Hematopoietic multipotent progenitor cell treated with erythropoietin and hydrocortisone succinate and interleukin-3 and kit ligand, for 8 days (in vitro differentiated cells): ENCODE results near the gene MICALL1.

Experiments used
- DNase-seq: peaks from one replicate; pipeline ENCODE4 v3.0.0-alpha.2; 2015

Gene MICALL1

DNA sequence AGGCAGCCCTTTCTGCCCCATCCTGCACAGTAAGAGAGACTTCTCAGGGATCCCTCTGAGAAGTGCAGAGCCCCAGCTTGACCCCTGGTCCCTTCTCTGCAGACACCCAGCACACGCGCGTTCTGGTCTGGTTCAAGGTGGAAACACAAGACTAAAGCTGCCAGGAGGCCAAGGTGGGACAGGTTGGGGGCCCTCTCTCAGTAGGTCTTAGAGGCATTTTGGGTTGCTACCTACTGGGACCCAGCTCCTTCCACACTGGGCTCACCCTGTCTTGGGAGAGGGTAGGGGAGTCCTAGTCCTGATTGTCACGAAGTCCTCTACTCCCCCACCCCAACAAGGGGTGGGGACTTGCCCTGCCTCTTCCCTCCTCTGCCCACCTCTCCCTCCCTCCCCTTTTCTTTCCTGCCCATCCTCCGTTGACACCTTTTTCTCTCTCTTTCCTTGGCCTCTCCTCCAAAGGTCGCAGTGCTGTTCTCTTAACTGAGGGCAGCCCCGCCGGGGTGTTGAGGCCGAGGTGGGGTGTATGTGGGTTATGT is 79.0 kb downstream of the MICALL1 start:
- DNase-seq = no peak

DNA sequence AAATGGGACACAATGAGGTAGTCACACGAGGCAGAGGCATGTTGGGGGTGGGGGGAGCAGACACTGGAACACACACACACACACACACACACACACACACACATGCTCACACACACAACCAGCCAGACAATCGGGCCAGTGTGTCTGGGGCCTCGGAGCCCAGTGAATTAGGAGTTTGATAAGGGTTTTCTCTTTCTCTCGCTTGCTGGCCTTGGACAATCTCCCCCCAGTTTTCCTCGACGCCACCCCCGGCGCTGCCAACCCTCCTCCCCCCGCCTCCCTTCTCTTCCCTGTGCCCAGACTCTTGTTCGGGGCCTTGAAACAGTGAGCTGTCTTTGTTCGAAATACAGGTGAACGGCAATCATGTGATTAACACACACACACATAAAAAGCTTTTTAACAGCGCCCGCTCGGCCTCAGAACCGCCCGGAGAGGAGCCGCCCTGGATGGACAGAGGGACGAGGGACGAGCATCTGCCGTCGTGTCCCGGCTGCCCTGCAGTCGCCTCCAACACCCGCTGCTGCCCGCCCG is 79.7 kb downstream of the MICALL1 start:
- DNase-seq = no peak

DNA sequence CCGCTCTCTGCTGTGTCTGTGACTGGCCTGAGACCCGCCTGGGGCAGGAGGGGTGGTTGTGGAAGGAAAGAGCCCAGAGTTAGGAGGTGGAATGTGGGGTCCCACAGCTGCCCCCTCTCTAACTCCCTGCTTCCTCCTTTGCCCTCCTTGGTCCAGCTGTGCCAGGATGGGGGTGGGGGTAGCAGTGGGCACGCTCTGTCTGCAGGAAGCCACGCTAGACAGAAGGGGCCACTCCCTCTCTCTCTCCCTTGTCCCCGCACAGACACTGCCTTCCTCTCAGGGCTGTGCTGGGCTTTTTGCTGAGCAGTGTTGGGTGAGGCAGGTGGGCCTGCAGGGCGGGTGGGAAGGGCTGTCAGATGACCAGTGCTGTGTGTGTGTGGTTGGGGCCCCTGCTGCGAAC is 80.3 kb downstream of the MICALL1 start:
- DNase-seq = no peak

DNA sequence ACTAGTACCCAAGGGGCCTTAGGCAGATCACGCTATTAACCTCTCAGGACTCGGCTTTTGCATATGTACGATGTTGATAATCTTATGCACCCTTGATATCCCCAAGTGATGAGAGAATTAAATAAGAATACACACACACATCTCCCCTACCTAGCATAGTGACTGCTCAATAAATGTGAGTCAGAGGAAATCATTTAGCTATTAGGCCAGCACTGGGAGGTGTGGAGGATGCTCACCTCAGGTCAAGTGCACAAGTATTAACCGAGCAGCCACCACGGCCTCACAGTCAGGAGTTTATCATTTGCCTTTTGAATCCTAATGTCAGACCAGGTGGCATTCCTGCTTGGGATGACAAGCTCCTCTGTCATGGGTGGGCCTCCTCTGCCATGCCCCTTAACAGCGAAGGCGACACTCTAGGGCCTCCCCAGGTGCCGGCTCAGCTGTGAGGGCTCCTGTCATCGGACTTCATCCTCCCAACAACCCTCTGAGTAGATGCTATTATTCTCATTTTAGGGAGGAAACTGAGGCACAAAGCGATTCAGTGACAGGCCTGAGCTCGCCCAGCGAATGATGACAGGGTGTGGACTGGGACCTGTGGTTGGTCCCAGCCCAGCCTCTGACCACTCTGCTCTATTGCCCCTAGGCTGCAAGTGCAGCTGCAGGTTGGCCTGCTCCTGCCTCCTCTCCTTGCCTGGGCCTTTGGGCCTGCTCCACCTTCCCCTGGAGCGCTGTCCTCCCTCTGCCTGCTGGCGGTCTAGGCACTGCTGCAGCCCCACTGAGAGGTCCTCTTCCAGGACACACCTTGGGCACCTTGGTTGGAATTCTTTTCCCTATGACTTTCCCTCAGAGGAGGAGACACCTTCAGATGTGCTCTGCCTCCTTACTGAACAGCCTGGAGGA is 83.3 kb downstream of the MICALL1 start:
- no peak for DNase-seq

DNA sequence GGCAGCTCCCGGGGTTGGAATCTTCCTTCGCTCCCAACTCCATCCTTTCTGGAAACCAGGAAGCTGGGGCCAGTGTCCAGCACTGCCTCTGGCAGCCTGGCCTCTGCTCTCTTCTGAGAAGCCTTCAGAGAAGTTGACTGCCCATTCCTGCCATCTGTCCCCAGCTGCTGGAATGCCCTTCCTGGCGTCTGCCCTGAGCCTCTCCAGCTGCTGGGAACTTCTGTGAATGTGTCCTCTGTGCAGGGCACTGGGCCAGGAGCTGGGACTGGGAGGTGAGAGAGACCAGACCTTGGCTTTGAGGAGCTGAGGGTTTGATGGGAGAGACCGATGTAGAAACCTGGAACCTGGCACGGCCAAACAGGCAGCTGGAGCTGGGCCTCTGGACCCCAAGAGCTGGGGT is 84.2 kb downstream of the MICALL1 start:
- DNase-seq = no peak

DNA sequence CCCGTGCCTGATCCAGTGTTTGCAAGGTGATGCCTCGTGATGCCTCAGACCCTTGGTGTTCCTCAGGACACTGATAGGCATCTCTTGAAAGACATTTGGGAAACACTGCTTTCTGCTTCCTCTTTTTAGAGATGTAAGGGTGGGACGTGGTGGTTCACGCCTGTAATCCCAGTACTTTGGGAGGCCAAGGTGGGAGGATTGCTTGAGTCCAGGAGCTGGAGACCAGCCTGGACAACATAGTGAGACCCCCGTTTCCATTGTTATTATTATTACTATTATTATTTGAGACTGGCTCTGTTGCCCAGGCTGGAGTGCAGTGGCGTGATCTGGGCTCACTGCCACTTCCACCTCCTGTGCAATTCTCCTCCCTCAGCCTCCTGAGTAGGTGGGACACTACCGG is 84.8 kb downstream of the MICALL1 start:
- DNase-seq = no peak

DNA sequence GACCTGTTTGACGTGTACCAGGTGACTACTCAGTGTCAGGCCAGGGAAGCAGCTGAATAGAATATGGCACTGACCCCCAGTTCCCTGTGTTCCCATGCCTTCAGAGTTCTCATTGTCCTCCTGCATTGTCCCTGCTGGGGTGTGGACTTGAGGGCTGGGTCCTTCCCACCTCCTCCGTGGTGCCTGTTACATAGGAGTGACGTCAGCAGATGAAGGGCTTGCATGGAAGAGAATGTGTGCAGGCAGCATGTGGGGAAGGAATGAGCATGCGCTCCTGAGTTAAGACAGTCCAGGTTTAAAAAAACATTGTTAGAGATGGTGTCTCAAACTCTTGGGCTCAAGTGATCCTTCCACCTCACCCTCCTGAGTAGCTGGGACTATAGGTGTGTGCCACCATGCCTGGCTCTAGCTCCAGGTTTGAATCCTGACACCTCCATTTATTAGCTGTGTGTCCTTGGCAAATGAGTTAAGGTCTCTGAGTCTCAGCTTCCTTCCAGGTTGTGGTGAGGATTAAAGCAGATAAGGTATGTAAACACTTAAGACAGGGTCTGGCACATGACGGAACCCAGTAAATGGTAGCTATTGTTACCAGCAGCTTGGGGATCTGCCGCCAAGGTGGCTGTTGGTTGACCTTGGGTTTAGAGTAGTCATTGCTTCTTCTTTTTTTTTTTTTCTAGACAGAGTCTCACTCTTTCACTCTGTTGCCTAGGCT is 85.8 kb downstream of the MICALL1 start:
- no peak for DNase-seq
